Gastroesophageal sphincter (tissue), 4 donors: ENCODE results near the gene MACC1. TPM values are rescaled to one million over a fixed set of nuclear protein-coding genes. Genes with fewer than 3 reads are reported as not detected.

ENCODE experiments used
- ATAC-seq: fragments of 150-250 bp; one replicate; pipeline ENCODE4 v1.9.1; 2016; ENCODE audit warnings: mild to moderate bottlenecking, moderate library complexity
- H3K27ac ChIP-seq, 4 donors: fragments of 200-600 bp; sonication (generic) in 3 of 4; 1 replicate in 3 of 4; 2 replicates in 1 of 4; pipeline ENCODE4 v1.5.1; 2016 to 2019
- H3K27me3 ChIP-seq: fragments of 200-600 bp; sonication (generic); one replicate; pipeline ENCODE4 v1.5.1; 2019
- H3K36me3 ChIP-seq, 2 donors: fragments of 200-600 bp; sonication (generic); one replicate each; pipeline ENCODE4 v1.5.1; 2019; ENCODE audit warnings: control low read depth in 1 of 2
- H3K4me1 ChIP-seq, 3 donors: fragments of 200-600 bp; sonication (generic); 1 replicate in 2 of 3; 2 replicates in 1 of 3; pipeline ENCODE4 v1.5.1; 2016 to 2019; ENCODE audit warnings: control low read depth in 2 of 3
- H3K4me3 ChIP-seq, 2 donors: fragments of 200-600 bp; sonication (generic); one replicate each; pipeline ENCODE4 v1.5.1; 2019; ENCODE audit warnings: mild to moderate bottlenecking in 1 of 2, moderate library complexity in 1 of 2
- H3K9me3 ChIP-seq, 3 donors: fragments of 200-600 bp; sonication (generic); one replicate each; pipeline ENCODE4 v1.5.1; 2017 to 2019; ENCODE audit warnings: control low read depth in 2 of 3
- CTCF ChIP-seq, 4 experiments: fragments of 200-600 bp in 2 of 4; fragments of 450-650 bp in 2 of 4; sonication (generic) in 1 of 4; IDR thresholded peaks; one replicate each; pipeline ENCODE4 v1.5.1; 2017 to 2019; ENCODE audit warnings: antibody characterized with exemption in 4 of 4, mild to moderate bottlenecking in 2 of 4, moderate library complexity in 2 of 4
- EP300 ChIP-seq: sonication (generic); formaldehyde crosslinking; IDR thresholded peaks from one replicate; pipeline ENCODE4 v1.6.1; 2017; ENCODE audit warnings: antibody characterized with exemption, mild to moderate bottlenecking
- POLR2A ChIP-seq, 2 donors: fragments of 450-650 bp; IDR thresholded peaks; one replicate each; pipeline ENCODE4 v1.6.1; 2017; ENCODE audit warnings: antibody characterized with exemption in 2 of 2, mild to moderate bottlenecking in 2 of 2, moderate library complexity in 1 of 2
- POLR2AphosphoS5 ChIP-seq: sonication (generic); formaldehyde crosslinking; IDR thresholded peaks from one replicate; pipeline ENCODE4 v1.6.1; 2017; ENCODE audit warnings: antibody characterized with exemption
- WGBS, 2 donors: methylation state at CpG; one replicate each; pipeline ENCODE4 v1.1.5; 2018; ENCODE audit warnings: low coverage in 1 of 2; 5-methylcytosine and 5-hydroxymethylcytosine counted together
- total RNA-seq, 4 donors: library from RNA; depleted of rRNA; stranded (reverse); fragments of >200 nt; gene quantifications; one replicate each; pipeline ENCODE4 v1.1.0, GENCODE V29; 2016

The MACC1 gene
- total RNA-seq, 4 donors from 2014 or later, result under 0.01 to 2.9 (median 0.25) TPM

DNA sequence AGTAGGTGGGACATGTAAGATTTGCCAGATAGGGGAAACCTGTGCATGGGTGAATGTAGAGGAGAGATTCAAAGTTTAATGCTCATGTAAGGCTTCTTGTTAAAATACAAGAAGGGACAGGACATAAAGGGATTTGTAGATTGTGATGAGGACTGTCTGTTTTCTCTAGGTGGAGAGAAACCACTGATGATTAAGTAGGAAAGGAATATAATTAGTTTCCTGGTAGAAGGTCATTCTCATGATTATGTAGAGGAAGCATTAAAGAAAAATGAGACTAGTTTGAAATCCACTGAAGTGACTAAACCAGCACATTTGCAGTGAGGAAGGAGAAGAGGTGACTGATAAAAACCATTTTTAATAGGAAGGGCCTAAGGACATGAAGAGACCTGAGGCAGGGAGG, 19.6 kb upstream of the MACC1 start:
- Histone ChIP-seq H3K4me1 (no peaks in the 10 kb centered on the region), H3K36me3 (no peaks in the 10 kb centered on the region), H3K27ac (no peak overlapping the region), H3K4me3 (no peak overlapping the region), H3K9me3 (no peaks in the 10 kb centered on the region), H3K27me3 (no peaks in the 10 kb centered on the region)
- TF ChIP-seq EP300 (no peak), POLR2AphosphoS5 (no peak), POLR2A (IDR thresholded peaks at IDR 0.05) (no peak), CTCF (IDR thresholded peaks at IDR 0.05) (no peak)
- no peak for ATAC-seq

GRCh38 chr7:20236043-20236442, 18.9 kb upstream of the MACC1 start:
- Histone ChIP-seq H3K36me3 (no peaks in the 10 kb centered on the region), H3K9me3 (no peaks in the 10 kb centered on the region), H3K27ac (no peak overlapping the region), H3K4me3 (no peak overlapping the region), H3K27me3 (no peaks in the 10 kb centered on the region), H3K4me1 (no peaks in the 10 kb centered on the region)
- no peak for ATAC-seq
- 79 to 95% methylated on average over 3 to 4 of the region's 6 CpGs for WGBS, 2 donors
- TF ChIP-seq EP300 (no peak), POLR2A (IDR thresholded peaks at IDR 0.05) (no peak), CTCF (IDR thresholded peaks at IDR 0.05) (no peak), POLR2AphosphoS5 (no peak)

DNA sequence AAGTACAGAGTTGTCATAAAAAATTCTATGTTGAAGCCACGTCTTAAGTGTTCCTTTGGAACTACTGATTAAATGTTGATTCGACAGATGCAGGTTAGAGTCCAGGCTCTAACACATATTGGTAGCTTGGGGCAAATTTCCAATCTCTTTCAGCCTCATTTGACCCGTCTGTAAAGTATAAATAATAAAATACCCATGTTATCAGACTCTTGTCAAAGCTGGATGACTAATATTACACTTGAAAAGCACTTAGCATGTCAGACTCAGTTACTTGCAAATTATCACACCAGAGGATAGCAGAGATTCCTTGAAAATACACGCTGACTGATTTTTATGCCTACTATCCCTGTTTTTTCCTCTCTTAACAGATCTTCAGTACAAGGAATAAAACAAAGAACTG, 18.1 kb upstream of the MACC1 start:
- 42 to 81% methylated on average over 4 of the region's 4 CpGs for WGBS, 2 donors
- no peak for ATAC-seq

GRCh38 chr7:20233362-20233761, 16.2 kb upstream of the MACC1 start:
- no peak for TF ChIP-seq POLR2AphosphoS5
- TF ChIP-seq CTCF (IDR thresholded peaks at IDR 0.05), result no peak
- no peak for TF ChIP-seq EP300
- no peak for TF ChIP-seq POLR2A (IDR thresholded peaks at IDR 0.05)
- H3K9me3 ChIP-seq, result no peaks in the 10 kb centered on the region
- H3K4me3 ChIP-seq, result no peak overlapping the region
- H3K36me3 ChIP-seq, result no peaks in the 10 kb centered on the region
- no peak overlapping the region for H3K27ac ChIP-seq
- no peaks in the 10 kb centered on the region for H3K27me3 ChIP-seq
- no peaks in the 10 kb centered on the region for H3K4me1 ChIP-seq
- ATAC-seq, result no peak
- WGBS, 2 donors, result 60 to 93% methylated on average over 1 to 4 of the region's 4 CpGs

More for the DNA sequence above, 18.1 kb upstream of the MACC1 start:
- Histone ChIP-seq H3K9me3 (no peaks in the 10 kb centered on the region), H3K4me1 (no peaks in the 10 kb centered on the region), H3K27ac (no peak overlapping the region), H3K27me3 (no peaks in the 10 kb centered on the region), H3K36me3 (no peaks in the 10 kb centered on the region), H3K4me3 (no peak overlapping the region)
- TF ChIP-seq POLR2AphosphoS5 (no peak), EP300 (no peak), CTCF (IDR thresholded peaks at IDR 0.05) (no peak), POLR2A (IDR thresholded peaks at IDR 0.05) (no peak)

DNA sequence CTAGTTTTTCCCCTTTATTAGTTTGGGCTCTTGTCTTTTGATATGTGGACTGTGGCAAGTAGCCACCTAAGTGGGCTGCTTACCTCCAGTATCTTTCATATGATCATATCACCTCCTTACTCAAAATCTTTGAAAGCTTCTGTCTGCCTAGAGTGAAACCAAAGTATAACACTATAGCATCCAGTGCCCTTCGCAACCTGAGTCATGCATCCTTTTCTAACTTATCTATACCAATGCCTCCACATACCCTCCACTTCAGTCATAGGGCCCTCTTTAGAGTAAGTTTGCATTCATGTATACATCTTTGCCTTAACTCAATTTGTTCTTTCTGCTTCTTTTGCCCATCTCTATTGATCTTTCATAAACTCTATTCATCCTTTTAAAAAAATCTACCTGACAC, 15.7 kb upstream of the MACC1 start:
- Histone ChIP-seq H3K4me3 (no peak overlapping the region), H3K27me3 (no peaks in the 10 kb centered on the region), H3K9me3 (no peaks in the 10 kb centered on the region), H3K4me1 (no peaks in the 10 kb centered on the region), H3K36me3 (no peaks in the 10 kb centered on the region), H3K27ac (no peak overlapping the region)
- WGBS, 2 donors, result 80 to 100% methylated on average over 1 of the region's 1 CpG
- TF ChIP-seq POLR2A (IDR thresholded peaks at IDR 0.05) (no peak), EP300 (no peak), POLR2AphosphoS5 (no peak), CTCF (IDR thresholded peaks at IDR 0.05) (no peak)
- no peak for ATAC-seq
